Neuron (in vitro differentiated cells): ENCODE data around the gene KRTAP12-1.

Experiments
- H2AFZ ChIP-seq: one replicate; pipeline ENCODE4 v1.6.1; 2013; ENCODE audit warnings: low read depth, mild to moderate bottlenecking, inconsistent platforms, low read length, moderate library complexity
- H3K27me3 ChIP-seq: one replicate; pipeline ENCODE4 v1.6.1; 2013; ENCODE audit warnings: low read length; ENCODE audit not compliant: insufficient read depth
- H3K36me3 ChIP-seq: one replicate; pipeline ENCODE4 v1.6.1; 2013; ENCODE audit warnings: low read length; ENCODE audit not compliant: insufficient read depth
- H3K4me1 ChIP-seq: one replicate; pipeline ENCODE4 v1.6.1; 2013; ENCODE audit warnings: low read length; ENCODE audit not compliant: insufficient read depth
- H3K4me3 ChIP-seq: 2 replicates; pipeline ENCODE4 v1.5.1; 2013; ENCODE audit warnings: mild to moderate bottlenecking, low read length, moderate library complexity
- H3K9me3 ChIP-seq: one replicate; pipeline ENCODE4 v1.6.1; 2013; ENCODE audit warnings: low read length

KRTAP12-1 gene

GRCh38 chr21:44636209-44637017, 45.5 kb downstream of the KRTAP12-1 start:
- no peak overlapping the region for H3K4me3 ChIP-seq
- peaks cover 10% of the 10 kb centered on the region for H3K4me1 ChIP-seq

GRCh38 chr21:44632067-44632466, 49.9 kb downstream of the KRTAP12-1 start:
- Histone ChIP-seq H2AFZ (no peak overlapping the region), H3K36me3 (no peaks in the 10 kb centered on the region), H3K4me3 (no peak overlapping the region), H3K4me1 (peaks cover 4% of the 10 kb centered on the region), H3K9me3 (peaks cover 2% of the 10 kb centered on the region), H3K27me3 (no peaks in the 10 kb centered on the region)

More at GRCh38 chr21:44636209-44637017, 45.5 kb downstream of the KRTAP12-1 start:
- Histone ChIP-seq H2AFZ (no peak overlapping the region), H3K27me3 (no peaks in the 10 kb centered on the region), H3K9me3 (peaks cover 3% of the 10 kb centered on the region), H3K36me3 (no peaks in the 10 kb centered on the region)
